Smooth muscle cell (in vitro differentiated cells): ENCODE results near the gene APOC3. TPM values are rescaled to one million over a fixed set of nuclear protein-coding genes. Genes with fewer than 3 reads are reported as not detected.

Source experiments
- DNase-seq: peaks from one replicate; lab custom pipeline; 2025; ENCODE audit not compliant: unreplicated experiment; lab: John Stamatoyannopoulos, UW
- H2AFZ ChIP-seq: fragments of 200-600 bp; sonication (generic); 2 replicates; pipeline ENCODE4 v1.6.0; 2016; ENCODE audit warnings: antibody characterized with exemption, low read depth, mild to moderate bottlenecking
- H3F3A ChIP-seq: fragments of 200-600 bp; sonication (generic); 2 replicates; pipeline ENCODE4 v1.6.0; 2017; ENCODE audit warnings: antibody characterized with exemption, low read depth
- H3K27ac ChIP-seq: fragments of 200-600 bp; sonication (generic); 2 replicates; pipeline ENCODE4 v1.5.1; 2016; ENCODE audit warnings: low read depth, mild to moderate bottlenecking
- H3K27me3 ChIP-seq: fragments of 200-600 bp; sonication (generic); 2 replicates; pipeline ENCODE4 v1.6.1; 2016; ENCODE audit warnings: low read depth, mild to moderate bottlenecking
- H3K36me3 ChIP-seq: fragments of 200-600 bp; sonication (generic); 2 replicates; pipeline ENCODE4 v1.5.1; 2016; ENCODE audit warnings: low read depth
- H3K4me1 ChIP-seq: fragments of 200-600 bp; sonication (generic); 2 replicates; pipeline ENCODE4 v1.5.1; 2016; ENCODE audit warnings: low read depth
- H3K4me2 ChIP-seq: fragments of 200-600 bp; sonication (generic); 2 replicates; pipeline ENCODE4 v1.6.0; 2016; ENCODE audit warnings: mild to moderate bottlenecking
- H3K4me3 ChIP-seq: fragments of 200-600 bp; sonication (generic); 2 replicates; pipeline ENCODE4 v1.5.1; 2016; ENCODE audit warnings: mild to moderate bottlenecking
- H3K79me2 ChIP-seq: fragments of 200-600 bp; sonication (generic); 2 replicates; pipeline ENCODE4 v1.6.0; 2016; ENCODE audit warnings: low read depth, mild to moderate bottlenecking
- H3K9ac ChIP-seq: fragments of 200-600 bp; sonication (generic); 2 replicates; pipeline ENCODE4 v1.6.0; 2016; ENCODE audit warnings: low read depth
- H3K9me3 ChIP-seq: fragments of 200-600 bp; sonication (generic); replicated peaks from 2 replicates; pipeline ENCODE4 v1.5.1; 2016; ENCODE audit warnings: low read depth
- H4K20me1 ChIP-seq: fragments of 200-600 bp; sonication (generic); 2 replicates; pipeline ENCODE4 v1.6.0; 2016; ENCODE audit warnings: low read depth
- CTCF ChIP-seq: fragments of 200-600 bp; sonication (generic); IDR thresholded peaks from 2 replicates; pipeline ENCODE4 v1.5.1; 2017; ENCODE audit warnings: borderline replicate concordance, mild to moderate bottlenecking, antibody characterized with exemption; ENCODE audit not compliant: insufficient read depth, poor library complexity, severe bottlenecking
- WGBS: methylation state at CpG from one replicate; pipeline ENCODE4 v1.1.7; 2016; ENCODE audit warnings: low lambda C conversion rate; 5-methylcytosine and 5-hydroxymethylcytosine counted together
- polyA plus RNA-seq: library from polyadenylated mRNA; unstranded; fragments of >200 nt; fragmentation: Nextera tagmentation; extraction: Ambion mirVana; gene quantifications from 2 replicates; pipeline ENCODE4 v1.2.1, GENCODE V29; 2016
- total RNA-seq: library from RNA; depleted of rRNA; stranded (reverse); fragments of >200 nt; gene quantifications from 2 replicates; pipeline ENCODE4 v1.2.3, GENCODE V29; 2014

APOC3 gene
- total and polyA plus RNA-seq, 2 experiments from 2014 or later = 0.54 TPM; not detected in 1

DNA sequence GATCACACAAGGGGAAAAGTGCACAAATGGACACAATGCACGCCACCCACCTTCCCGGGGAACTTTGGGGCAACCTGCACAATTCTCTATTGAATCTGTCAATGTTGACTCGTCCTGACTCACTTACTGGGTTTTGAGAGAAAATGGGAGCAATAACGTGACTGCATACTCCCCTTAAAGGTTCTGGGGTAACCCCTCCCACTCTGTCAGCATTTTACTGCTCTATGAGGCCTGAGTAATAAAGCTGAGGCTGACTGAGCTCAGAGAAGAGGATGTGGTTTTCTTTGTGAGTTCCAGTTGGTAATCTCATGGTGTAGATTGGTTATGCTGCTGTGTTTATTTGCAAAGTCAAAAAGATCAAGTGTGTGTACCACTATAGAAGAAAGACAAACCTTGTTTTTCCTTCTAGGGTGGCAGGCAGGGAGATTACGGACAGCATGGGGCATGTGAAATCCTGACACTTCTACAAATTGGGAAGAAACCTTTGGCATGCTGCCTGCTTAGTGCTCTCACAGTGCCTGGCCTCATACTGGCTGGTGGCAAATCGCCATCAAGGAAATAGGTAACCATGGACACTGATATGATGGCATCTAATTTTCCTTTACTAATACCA is 23.9 kb downstream of the APOC3 start:
- Histone ChIP-seq H3K27me3 (no peaks in the 10 kb centered on the region), H3K36me3 (no peaks in the 10 kb centered on the region), H3K4me3 (no peak overlapping the region), H3K4me2 (peak overlapping the region; percentile 27), H3K79me2 (no peaks in the 10 kb centered on the region), H2AFZ (no peak overlapping the region), H3K9ac (no peak overlapping the region), H3F3A (no peaks in the 10 kb centered on the region), H3K27ac (peak overlapping the region; percentile 73), H3K9me3 (no peaks in the 10 kb centered on the region), H3K4me1 (no peaks in the 10 kb centered on the region), H4K20me1 (peaks cover 7% of the 10 kb centered on the region)
- no peak for TF ChIP-seq CTCF
- 50% methylated on average over 6 of the region's 6 CpGs for WGBS
- no peak for DNase-seq

DNA sequence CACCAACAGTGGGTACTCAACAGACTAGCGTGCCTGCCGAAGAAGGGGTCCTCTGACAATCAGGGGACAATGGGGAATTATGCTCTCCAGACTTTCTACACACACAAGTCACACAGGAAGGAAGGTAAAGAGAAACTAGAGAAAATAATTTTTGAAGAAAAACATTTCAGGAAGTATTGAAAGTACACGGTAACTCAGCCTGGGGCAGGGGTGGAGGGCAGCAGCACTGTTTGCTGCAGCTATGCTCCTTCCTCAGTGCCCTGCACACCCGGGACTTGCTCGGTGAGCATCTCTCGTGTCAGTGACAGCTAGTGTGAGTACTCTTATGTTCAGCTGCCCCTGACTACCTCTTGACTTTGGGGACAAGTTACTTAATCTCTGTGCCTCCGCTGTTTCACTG is 25.7 kb downstream of the APOC3 start:
- Histone ChIP-seq H3K4me1 (no peaks in the 10 kb centered on the region), H3K27ac (no peak overlapping the region), H3F3A (no peaks in the 10 kb centered on the region), H3K79me2 (no peaks in the 10 kb centered on the region), H4K20me1 (peaks cover 7% of the 10 kb centered on the region), H3K36me3 (peaks cover 2% of the 10 kb centered on the region), H2AFZ (no peak overlapping the region), H3K4me3 (no peak overlapping the region), H3K9me3 (no peaks in the 10 kb centered on the region), H3K9ac (no peak overlapping the region), H3K4me2 (no peak overlapping the region), H3K27me3 (no peaks in the 10 kb centered on the region)
- no peak for DNase-seq
- WGBS = 94% methylated on average over 7 of the region's 7 CpGs
- TF ChIP-seq CTCF = no peak

GRCh38 chr11:116856423-116856822 is 26.7 kb downstream of the APOC3 start:
- H3K4me1 ChIP-seq = no peaks in the 10 kb centered on the region
- 98% methylated on average over 5 of the region's 5 CpGs for WGBS

More at GRCh38 chr11:116856423-116856822, 26.7 kb downstream of the APOC3 start:
- Histone ChIP-seq H2AFZ (no peak overlapping the region), H3K4me2 (no peak overlapping the region), H3K4me3 (no peak overlapping the region), H3K36me3 (peaks cover 5% of the 10 kb centered on the region), H4K20me1 (peaks cover 7% of the 10 kb centered on the region), H3K9me3 (no peaks in the 10 kb centered on the region), H3K79me2 (no peaks in the 10 kb centered on the region), H3K9ac (no peak overlapping the region), H3K27me3 (no peaks in the 10 kb centered on the region), H3F3A (no peaks in the 10 kb centered on the region), H3K27ac (no peak overlapping the region)
- DNase-seq = no peak
- TF ChIP-seq CTCF = no peak
